Upper lobe of left lung (tissue), 6 donors: ENCODE results near the gene RSRP1. TPM values are rescaled to one million over a fixed set of nuclear protein-coding genes. Genes with fewer than 3 reads are reported as not detected.
"Not testable (repeated sequence)": the region's sequence is repeated elsewhere in the genome, so short reads cannot be mapped to it uniquely, and the experiment has no call there.

Experiments
- ATAC-seq, 2 donors: fragments of 200-7000 bp; cut with Tn5 transposase; one replicate each; pipeline ENCODE4 v1.9.1; 2022; ENCODE audit warnings: mild to moderate bottlenecking in 2 of 2, moderate library complexity in 2 of 2; ENCODE audit not compliant: low FRiP score in 2 of 2
- DNase-seq, 2 donors: peaks; one replicate each; pipeline ENCODE4 v3.0.0-alpha.2; 2019 to 2020
- H3K27ac ChIP-seq, 4 donors: fragments of 200-600 bp; sonication (generic); one replicate each; pipeline ENCODE4 v1.5.1; 2016 to 2019
- H3K27me3 ChIP-seq, 4 donors: fragments of 200-600 bp; sonication (generic); one replicate each; pipeline ENCODE4 v1.5.1; 2017 to 2019
- H3K36me3 ChIP-seq, 4 donors: fragments of 200-600 bp; sonication (generic); one replicate each; pipeline ENCODE4 v1.5.1; 2016 to 2019
- H3K4me1 ChIP-seq, 4 donors: fragments of 200-600 bp; sonication (generic); one replicate each; pipeline ENCODE4 v1.5.1; 2018 to 2019
- H3K4me3 ChIP-seq, 4 donors: fragments of 200-600 bp; sonication (generic); one replicate each; pipeline ENCODE4 v1.5.1; 2017 to 2019; ENCODE audit warnings: mild to moderate bottlenecking in 2 of 4, moderate library complexity in 1 of 4
- H3K9me3 ChIP-seq, 4 donors: fragments of 200-600 bp; sonication (generic); one replicate each; pipeline ENCODE4 v1.5.1; 2018 to 2019
- CTCF ChIP-seq, 6 experiments: fragments of 450-650 bp in 4 of 6; fragments of 200-600 bp in 2 of 6; sonication (generic) in 2 of 6; IDR thresholded peaks; one replicate each; pipeline ENCODE4 v1.5.1; 2016 to 2019; ENCODE audit warnings: antibody characterized with exemption in 6 of 6
- EP300 ChIP-seq, 4 donors: sonication (generic); formaldehyde crosslinking; IDR thresholded peaks; one replicate each; pipeline ENCODE4 v1.5.1; 2017; ENCODE audit warnings: antibody characterized with exemption in 4 of 4, control low read depth in 2 of 4
- POLR2A ChIP-seq, 4 donors: fragments of 450-650 bp; IDR thresholded peaks; one replicate each; pipeline ENCODE4 v1.5.1; 2016 to 2017; ENCODE audit warnings: antibody characterized with exemption in 4 of 4, mild to moderate bottlenecking in 2 of 4
- POLR2AphosphoS5 ChIP-seq, 2 donors: sonication (generic); formaldehyde crosslinking; IDR thresholded peaks; one replicate each; pipeline ENCODE4 v1.5.1; 2017; ENCODE audit warnings: antibody characterized with exemption in 2 of 2
- WGBS, 2 donors: methylation state at CpG; one replicate each; pipeline ENCODE4 v1.1.5; 2017 to 2018; 5-methylcytosine and 5-hydroxymethylcytosine counted together
- total RNA-seq, 6 donors: library from RNA; depleted of rRNA in 4 of 6; stranded (reverse); fragments of >200 nt in 4 of 6; gene quantifications; one replicate each; pipeline versions ENCODE4 v1.1.0 to v1.2.1, GENCODE V29; 2016 to 2021
- donor health status: DM: no; HTN: no; CAD: no; lungs with moderate emphysema.
- donor health status: DM: no; HTN: yes; CAD: no; lungs with severe emphysema.

The RSRP1 gene
- total RNA-seq, 6 donors from 2014 or later: 62.0 to 563 (median 161) TPM

GRCh38 chr1:25238046-25238445 is 9.2 kb downstream of the RSRP1 start:
- Histone ChIP-seq H3K27me3 (no peaks in the 10 kb centered on the region), H3K4me1 (peaks cover 16 to 84% (median 47%) of the 10 kb centered on the region in 4 donors), H3K9me3 (no peaks in the 10 kb centered on the region), H3K36me3 (peaks cover 6 to 26% (median 22%) of the 10 kb centered on the region in 4 donors), H3K27ac (peak overlapping the region in 2 of 4 donors; percentile 1 to 8), H3K4me3 (no peak overlapping the region)
- WGBS, 2 donors: 93 to 94% methylated on average over 11 of the region's 11 CpGs
- DNase-seq (no peak), ATAC-seq (no peak)
- no peak for TF ChIP-seq EP300 (IDR thresholded peaks at IDR 0.05)
- no peak for TF ChIP-seq CTCF (IDR thresholded peaks at IDR 0.05)

GRCh38 chr1:25236261-25236660 is 11.0 kb downstream of the RSRP1 start:
- H3K27ac ChIP-seq: peak overlapping the region in 1 of 4 donors; percentile 48
- DNase-seq, H3K4me3 ChIP-seq, H3K9me3 ChIP-seq, H3K27me3 ChIP-seq, H3K36me3 ChIP-seq, ATAC-seq: not testable (repeated sequence)
- WGBS, 2 donors: 95 to 97% methylated on average over 7 of the region's 7 CpGs
- H3K4me1 ChIP-seq: peaks cover 17 to 77% (median 51%) of the 10 kb centered on the region in 4 donors

GRCh38 chr1:25235411-25235810 is 11.8 kb downstream of the RSRP1 start:
- H3K4me3 ChIP-seq, ATAC-seq, H3K36me3 ChIP-seq, H3K9me3 ChIP-seq, H3K27me3 ChIP-seq, DNase-seq, H3K27ac ChIP-seq: not testable (repeated sequence)
- WGBS, 2 donors: 97 to 99% methylated on average over 10 of the region's 10 CpGs
- H3K4me1 ChIP-seq: peaks cover 13 to 72% (median 44%) of the 10 kb centered on the region in 4 donors

GRCh38 chr1:25232866-25233784 is 14.1 kb downstream of the RSRP1 start:
- Histone ChIP-seq H3K27ac (peak overlapping the region; percentile 90 to 97 (median 94)), H3K4me1 (peaks cover 7 to 52% (median 33%) of the 10 kb centered on the region in 4 donors), H3K27me3 (no peaks in the 10 kb centered on the region), H3K9me3 (no peaks in the 10 kb centered on the region), H3K4me3 (peak overlapping the region; percentile 62 to 97 (median 88)), H3K36me3 (peaks cover 6 to 29% (median 20%) of the 10 kb centered on the region in 4 donors)
- 23% methylated on average over 13 of the region's 13 CpGs for WGBS, 2 donors
- TF ChIP-seq POLR2AphosphoS5 (IDR thresholded peaks at IDR 0.05) (peak; percentile 41 to 80), EP300 (IDR thresholded peaks at IDR 0.05) (peak in 1 of 4 donors; percentile 25), CTCF (IDR thresholded peaks at IDR 0.05) (no peak), POLR2A (IDR thresholded peaks at IDR 0.05) (no peak)
- DNase-seq: peak in 1 of 2 donors; percentile 96
- ATAC-seq: peak; percentile 96

GRCh38 chr1:25232027-25232865 is 15.0 kb downstream of the RSRP1 start, which contains the start of gene SYF2:
TSS of gene SYF2 (minus strand) at chr1:25232502. CDS start at chr1:25232467, 35 bp downstream.
- H3K27me3 ChIP-seq: no peaks in the 10 kb centered on the region
- peak within 1 kb of the TSS; percentile 90 to 97 (median 94) for H3K27ac ChIP-seq
- WGBS, 2 donors: 0% methylated on average over 19 to 39 of the region's 54 CpGs
- H3K9me3 ChIP-seq: no peaks in the 10 kb centered on the region
- peaks cover 10 to 38% (median 28%) of the 10 kb centered on the region in 4 donors for H3K36me3 ChIP-seq
- DNase-seq (peak; percentile 86 to 95), ATAC-seq (peak; percentile 96 to 97)
- TF ChIP-seq EP300 (IDR thresholded peaks at IDR 0.05) (peak in 1 of 4 donors; percentile 15), POLR2AphosphoS5 (IDR thresholded peaks at IDR 0.05) (peak; percentile 84 to 87), CTCF (IDR thresholded peaks at IDR 0.05) (no peak), POLR2A (IDR thresholded peaks at IDR 0.05) (peak in 3 of 4 donors; percentile 50 to 80 (median 79))
- H3K4me1 ChIP-seq: peaks cover 7 to 43% (median 29%) of the 10 kb centered on the region in 4 donors
- peak within 1 kb of the TSS; percentile 62 to 97 (median 88) for H3K4me3 ChIP-seq
